ENCODE measurements around the gene QPRT. TPM values are rescaled to one million over a fixed set of nuclear protein-coding genes. Genes with fewer than 3 reads are reported as not detected.
"Not testable (repeated sequence)": the region's sequence is repeated elsewhere in the genome, so short reads cannot be mapped to it uniquely, and the experiment has no call there.

QPRT gene
- 10 to 100 TPM; 15.8 to 52.0 TPM for total RNA-seq
- polyA plus RNA-seq (ENCODE audit: insufficient read length in 2 of 2) = 10 to 100 TPM; 39.3 to 40.3 TPM
- long read RNA-seq, donor 1, transcript QPRT-202 (4 exons, 2,343 nt) = major isoform, 21 of 45 reads
- long read RNA-seq, donor 1, transcript QPRT-204 (1 exons, 2,199 nt) = minor isoform, 12 of 45 reads
- long read RNA-seq, donor 1, partial matches to known transcripts = 11 of 45 reads
- long read RNA-seq, donor 1, other reads (novel, unspliced or antisense) = 0 of 45 reads
- long read RNA-seq, donor 2, transcript QPRT-202 (4 exons, 2,343 nt) = major isoform, 8 of 12 reads
- long read RNA-seq, donor 2, partial matches to known transcripts = 0 of 12 reads
- long read RNA-seq, donor 2, other reads (novel, unspliced or antisense) = 0 of 12 reads
- long read RNA-seq, donor 3, transcript QPRT-202 (4 exons, 2,343 nt) = minor isoform, 8 of 18 reads
- long read RNA-seq, donor 3, transcript QPRT-204 (1 exons, 2,199 nt) = major isoform, 10 of 18 reads
- long read RNA-seq, donor 3, partial matches to known transcripts = 0 of 18 reads
- long read RNA-seq, donor 3, other reads (novel, unspliced or antisense) = 0 of 18 reads
- long read RNA-seq, donor 4, transcript QPRT-202 (4 exons, 2,343 nt) = minor isoform, 32 of 72 reads
- long read RNA-seq, donor 4, transcript QPRT-204 (1 exons, 2,199 nt) = major isoform, 39 of 72 reads
- long read RNA-seq, donor 4, partial matches to known transcripts = 0 of 72 reads
- long read RNA-seq, donor 4, other reads (novel, unspliced or antisense) = 0 of 72 reads

- Histone ChIP-seq H3K4me1 (ENCODE audit: control insufficient read depth, insufficient read depth, low read length) (peaks cover 35% of the 10 kb centered on the region), H3K27ac (ENCODE audit: low read depth, low read length) (peak within 1 kb of the TSS; percentile 96), H3K36me3 (ENCODE audit: control insufficient read depth, insufficient read depth, low read length) (no peaks in the 10 kb centered on the region), H3K4me3 (ENCODE audit: low read depth, low read length) (peak within 1 kb of the TSS; percentile 59), H3K9me3 (ENCODE audit: control insufficient read depth, insufficient read depth, low read length) (no peaks in the 10 kb centered on the region), H3K27me3 (ENCODE audit: control insufficient read depth, insufficient read depth, low read length) (no peaks in the 10 kb centered on the region)
- DNase-seq (ENCODE audit: low read depth in 4 of 6, low spot score in 6 of 6) = peak in 3 of 6 donors; percentile 35 to 67 (median 67)
- WGBS (ENCODE audit: insufficient coverage) = 56% methylated on average over 4 of the region's 5 CpGs
These were observed at the start of gene QPRT for GRCh38 chr16:29678691-29679267. Gene QPRT (plus strand): TSS chr16:29679180. CDS start chr16:29679198, 18 bp downstream.

- H3K27ac ChIP-seq (ENCODE audit: low read depth, low read length); H3K27me3 ChIP-seq (ENCODE audit: control insufficient read depth, insufficient read depth, low read length); H3K36me3 ChIP-seq (ENCODE audit: control insufficient read depth, insufficient read depth, low read length); H3K9me3 ChIP-seq (ENCODE audit: control insufficient read depth, insufficient read depth, low read length); DNase-seq (ENCODE audit: low read depth in 4 of 6, low spot score in 6 of 6); H3K4me1 ChIP-seq (ENCODE audit: control insufficient read depth, insufficient read depth, low read length); H3K4me3 ChIP-seq (ENCODE audit: low read depth, low read length): not testable (repeated sequence)
- WGBS (ENCODE audit: insufficient coverage) = 83% methylated on average over 5 of the region's 10 CpGs
These were observed 49.7 kb upstream of the QPRT start for GRCh38 chr16:29629318-29629717.

GRCh38 chr16:29631658-29632057 is 47.3 kb upstream of the QPRT start:
- DNase-seq (ENCODE audit: low read depth in 4 of 6, low spot score in 6 of 6); H3K4me1 ChIP-seq (ENCODE audit: control insufficient read depth, insufficient read depth, low read length): not testable (repeated sequence)
- 55% methylated on average over 13 of the region's 20 CpGs for WGBS (ENCODE audit: insufficient coverage)

GRCh38 chr16:29635902-29636301 is 43.1 kb upstream of the QPRT start:
- WGBS (ENCODE audit: insufficient coverage) = no CpG with 5 or more reads among the region's 16 CpGs

More at GRCh38 chr16:29631658-29632057, 47.3 kb upstream of the QPRT start:
- H3K27ac ChIP-seq (ENCODE audit: low read depth, low read length); H3K27me3 ChIP-seq (ENCODE audit: control insufficient read depth, insufficient read depth, low read length); H3K9me3 ChIP-seq (ENCODE audit: control insufficient read depth, insufficient read depth, low read length); H3K36me3 ChIP-seq (ENCODE audit: control insufficient read depth, insufficient read depth, low read length); H3K4me3 ChIP-seq (ENCODE audit: low read depth, low read length): not testable (repeated sequence)

GRCh38 chr16:29636368-29636767 is 42.6 kb upstream of the QPRT start:
- no CpG with 5 or more reads among the region's 5 CpGs for WGBS (ENCODE audit: insufficient coverage)
- not testable (repeated sequence) for DNase-seq (ENCODE audit: low read depth in 4 of 6, low spot score in 6 of 6); H3K27ac ChIP-seq (ENCODE audit: low read depth, low read length); H3K36me3 ChIP-seq (ENCODE audit: control insufficient read depth, insufficient read depth, low read length); H3K4me3 ChIP-seq (ENCODE audit: low read depth, low read length); H3K4me1 ChIP-seq (ENCODE audit: control insufficient read depth, insufficient read depth, low read length); H3K27me3 ChIP-seq (ENCODE audit: control insufficient read depth, insufficient read depth, low read length); H3K9me3 ChIP-seq (ENCODE audit: control insufficient read depth, insufficient read depth, low read length)

More at GRCh38 chr16:29635902-29636301, 43.1 kb upstream of the QPRT start:
- H3K27ac ChIP-seq (ENCODE audit: low read depth, low read length); H3K4me1 ChIP-seq (ENCODE audit: control insufficient read depth, insufficient read depth, low read length); H3K36me3 ChIP-seq (ENCODE audit: control insufficient read depth, insufficient read depth, low read length); H3K4me3 ChIP-seq (ENCODE audit: low read depth, low read length); DNase-seq (ENCODE audit: low read depth in 4 of 6, low spot score in 6 of 6); H3K9me3 ChIP-seq (ENCODE audit: control insufficient read depth, insufficient read depth, low read length); H3K27me3 ChIP-seq (ENCODE audit: control insufficient read depth, insufficient read depth, low read length): not testable (repeated sequence)

GRCh38 chr16:29638751-29639150 is 40.2 kb upstream of the QPRT start:
- H3K27me3 ChIP-seq (ENCODE audit: control insufficient read depth, insufficient read depth, low read length); H3K36me3 ChIP-seq (ENCODE audit: control insufficient read depth, insufficient read depth, low read length); H3K9me3 ChIP-seq (ENCODE audit: control insufficient read depth, insufficient read depth, low read length); H3K4me3 ChIP-seq (ENCODE audit: low read depth, low read length); H3K4me1 ChIP-seq (ENCODE audit: control insufficient read depth, insufficient read depth, low read length); H3K27ac ChIP-seq (ENCODE audit: low read depth, low read length); DNase-seq (ENCODE audit: low read depth in 4 of 6, low spot score in 6 of 6): not testable (repeated sequence)
- 96% methylated on average over 6 of the region's 8 CpGs for whole genome bisulfite sequencing (ENCODE audit: insufficient coverage)

GRCh38 chr16:29641561-29641960 is 37.4 kb upstream of the QPRT start:
- whole genome bisulfite sequencing (ENCODE audit: insufficient coverage) = 80% methylated on average over 1 of the region's 3 CpGs
- DNase-seq (ENCODE audit: low read depth in 4 of 6, low spot score in 6 of 6) = peak in 2 of 6 donors; percentile 7 to 11
- H3K4me1 ChIP-seq (ENCODE audit: control insufficient read depth, insufficient read depth, low read length) = no peaks in the 10 kb centered on the region
- H3K27me3 ChIP-seq (ENCODE audit: control insufficient read depth, insufficient read depth, low read length) = no peaks in the 10 kb centered on the region
- H3K9me3 ChIP-seq (ENCODE audit: control insufficient read depth, insufficient read depth, low read length) = no peaks in the 10 kb centered on the region
- no peaks in the 10 kb centered on the region for H3K36me3 ChIP-seq (ENCODE audit: control insufficient read depth, insufficient read depth, low read length)
- H3K27ac ChIP-seq (ENCODE audit: low read depth, low read length) = no peak overlapping the region
- no peak overlapping the region for H3K4me3 ChIP-seq (ENCODE audit: low read depth, low read length)

- no peak for DNase-seq (ENCODE audit: low read depth in 4 of 6, low spot score in 6 of 6)
- 86% methylated on average over 7 of the region's 7 CpGs for WGBS (ENCODE audit: insufficient coverage)
- H3K4me1 ChIP-seq (ENCODE audit: control insufficient read depth, insufficient read depth, low read length) = no peaks in the 10 kb centered on the region
- H3K27ac ChIP-seq (ENCODE audit: low read depth, low read length) = no peak overlapping the region
- H3K9me3 ChIP-seq (ENCODE audit: control insufficient read depth, insufficient read depth, low read length) = no peaks in the 10 kb centered on the region
- no peaks in the 10 kb centered on the region for H3K36me3 ChIP-seq (ENCODE audit: control insufficient read depth, insufficient read depth, low read length)
- H3K4me3 ChIP-seq (ENCODE audit: low read depth, low read length) = no peak overlapping the region
- H3K27me3 ChIP-seq (ENCODE audit: control insufficient read depth, insufficient read depth, low read length) = no peaks in the 10 kb centered on the region
These were observed 35.4 kb upstream of the QPRT start for GRCh38 chr16:29643596-29643995.

GRCh38 chr16:29644338-29644857 is 34.6 kb upstream of the QPRT start:
- Histone ChIP-seq H3K4me3 (ENCODE audit: low read depth, low read length) (no peak overlapping the region), H3K27me3 (ENCODE audit: control insufficient read depth, insufficient read depth, low read length) (no peaks in the 10 kb centered on the region), H3K36me3 (ENCODE audit: control insufficient read depth, insufficient read depth, low read length) (no peaks in the 10 kb centered on the region), H3K4me1 (ENCODE audit: control insufficient read depth, insufficient read depth, low read length) (no peaks in the 10 kb centered on the region), H3K9me3 (ENCODE audit: control insufficient read depth, insufficient read depth, low read length) (no peaks in the 10 kb centered on the region), H3K27ac (ENCODE audit: low read depth, low read length) (no peak overlapping the region)
- DNase-seq (ENCODE audit: low read depth in 4 of 6, low spot score in 6 of 6) = no peak
- 91% methylated on average over 8 of the region's 9 CpGs for WGBS (ENCODE audit: insufficient coverage)
